CD4-positive, alpha-beta T cell treated with Interleukin-15 for 1 hour (primary cell): ENCODE data around the gene ANKRD2.
"Not testable (repeated sequence)": the region's sequence is repeated elsewhere in the genome, so short reads cannot be mapped to it uniquely, and the experiment has no call there.

ENCODE experiments used
- DNase-seq: peaks from one replicate; pipeline ENCODE4 v3.0.0-alpha.2; 2020

ANKRD2 gene

GRCh38 chr10:97547271-97547600, 25.3 kb upstream of the ANKRD2 start:
- no peak for DNase-seq

DNA sequence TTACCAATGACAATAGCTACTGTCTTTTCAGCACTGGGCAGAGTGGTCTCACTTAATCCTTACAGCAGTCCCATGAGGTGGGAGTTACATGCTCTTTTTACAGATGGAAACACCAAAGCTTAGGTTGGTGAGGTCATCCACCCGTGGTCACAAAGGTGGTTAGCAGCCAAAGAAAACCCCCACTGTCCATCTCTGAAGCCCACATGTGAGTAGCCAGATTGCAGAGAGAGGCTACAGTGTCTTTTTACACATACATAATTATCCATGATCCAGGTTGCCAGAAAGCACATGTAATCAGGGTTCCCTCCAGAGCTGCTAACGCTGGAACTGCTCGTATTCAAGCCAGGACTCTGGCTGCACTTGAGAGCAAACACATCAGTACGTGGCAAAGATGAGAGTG, 24.6 kb upstream of the ANKRD2 start:
- no peak for DNase-seq

- DNase-seq = no peak
Measured at GRCh38 chr10:97548828-97549455, 23.6 kb upstream of the ANKRD2 start.

GRCh38 chr10:97549587-97550322, 22.8 kb upstream of the ANKRD2 start:
- no peak for DNase-seq

DNA sequence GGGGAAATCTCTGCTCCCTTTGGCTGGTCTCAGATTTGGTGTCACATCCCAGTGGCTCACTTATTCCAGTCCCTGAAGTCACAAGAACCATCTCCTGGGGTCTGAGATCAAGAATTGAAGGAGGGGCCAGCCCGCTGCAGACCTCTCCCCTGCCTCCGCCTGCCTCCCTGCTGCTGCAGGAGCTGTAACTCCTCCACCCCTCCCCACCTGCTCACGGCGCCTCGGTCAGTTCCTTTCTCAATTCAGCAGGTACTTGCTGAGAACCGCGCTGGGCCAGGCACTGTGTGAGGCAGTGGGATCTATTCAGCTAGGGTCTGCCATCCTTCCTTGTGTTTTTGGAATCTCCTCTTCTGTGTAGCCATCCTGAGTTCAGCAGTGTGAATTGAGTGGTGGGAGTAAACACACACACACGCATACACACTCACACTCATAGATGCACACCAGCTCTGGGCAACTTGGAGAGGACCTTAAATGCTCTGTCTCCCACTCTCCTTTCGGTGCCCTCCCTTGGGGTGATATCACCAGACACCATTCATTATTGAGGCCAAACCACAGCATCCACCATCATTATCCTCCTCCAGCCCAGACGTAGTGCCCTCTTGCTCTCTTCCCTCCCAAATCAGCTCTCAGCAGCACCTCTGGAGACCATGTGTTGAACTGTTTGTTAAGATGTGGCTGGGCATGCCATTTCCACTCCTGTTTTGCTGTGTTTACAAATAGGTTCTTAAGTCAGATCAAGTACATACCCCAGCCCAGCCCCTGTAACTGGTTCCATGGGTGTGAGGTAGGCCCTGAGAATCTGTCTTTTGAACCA, 22.0 kb upstream of the ANKRD2 start:
- DNase-seq = no peak

DNA sequence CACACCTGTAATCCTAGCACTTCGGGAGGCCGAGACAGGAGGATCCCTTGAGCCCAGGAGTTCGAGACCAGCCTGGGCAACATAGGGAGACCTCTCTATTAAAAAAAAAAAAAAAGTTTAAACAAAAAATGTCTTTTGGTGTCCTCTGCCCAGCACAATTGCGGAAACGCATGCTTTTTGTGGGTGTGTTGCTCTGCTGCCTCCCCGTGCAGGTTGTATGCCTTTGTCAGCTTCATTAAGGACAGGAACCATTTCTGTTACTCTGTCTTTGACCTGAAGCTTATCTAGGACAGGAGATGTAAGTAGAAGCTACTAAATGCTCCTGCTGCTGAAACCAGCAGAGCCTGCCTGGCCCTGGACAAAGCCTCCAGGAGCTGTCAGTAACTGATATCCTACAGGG, 21.3 kb upstream of the ANKRD2 start:
- no peak for DNase-seq

- peak; percentile 54 for DNase-seq
Measured at GRCh38 chr10:97553575-97554031, 19.0 kb upstream of the ANKRD2 start.

GRCh38 chr10:97554336-97554735, 18.2 kb upstream of the ANKRD2 start:
- DNase-seq = not testable (repeated sequence)

GRCh38 chr10:97555541-97555940, 17.0 kb upstream of the ANKRD2 start:
- not testable (repeated sequence) for DNase-seq

GRCh38 chr10:97560731-97561381, 11.7 kb upstream of the ANKRD2 start:
- DNase-seq = not testable (repeated sequence)

- DNase-seq = not testable (repeated sequence)
Measured at GRCh38 chr10:97561386-97562077, 11.0 kb upstream of the ANKRD2 start.

DNA sequence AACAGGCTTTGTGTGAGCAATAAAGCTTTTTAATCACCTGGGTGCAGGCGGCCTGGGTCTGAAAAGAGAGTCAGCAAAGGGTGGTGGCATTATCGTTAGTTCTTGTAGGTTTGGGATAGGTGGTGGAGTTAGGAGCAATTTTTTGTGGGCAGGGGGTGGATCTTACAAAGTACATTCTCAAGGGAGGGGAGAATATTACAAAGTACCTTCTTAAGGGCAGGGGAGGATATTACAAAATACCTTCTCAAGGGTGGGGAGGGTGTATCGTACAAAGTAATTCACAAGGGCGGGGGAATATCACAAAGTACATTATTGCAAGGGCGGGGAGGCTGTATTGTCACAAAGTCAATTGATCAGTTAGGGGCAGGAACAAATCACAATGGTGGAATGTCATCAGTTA, 10.2 kb upstream of the ANKRD2 start:
- not testable (repeated sequence) for DNase-seq

- no peak for DNase-seq
Measured at GRCh38 chr10:97563337-97563736, 9.2 kb upstream of the ANKRD2 start.

DNA sequence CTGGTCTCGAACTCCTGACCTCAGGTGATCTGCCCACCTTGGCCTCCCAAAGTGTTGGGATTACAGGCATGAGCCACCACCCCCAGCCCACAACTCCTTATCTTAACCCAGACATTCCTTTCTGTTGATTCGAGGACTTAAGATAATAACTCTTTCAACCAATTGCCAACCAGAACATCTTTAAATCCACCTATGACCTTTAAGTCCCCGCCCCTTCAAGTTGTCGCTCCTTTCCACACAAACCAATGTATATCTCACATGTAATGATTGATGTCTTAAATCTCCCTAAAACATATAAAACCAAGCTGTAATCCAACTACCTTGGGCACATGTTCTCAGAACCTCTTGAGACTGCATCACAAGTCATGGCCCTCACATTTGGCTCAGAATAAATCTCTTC, 7.8 kb upstream of the ANKRD2 start:
- DNase-seq = no peak

GRCh38 chr10:97566336-97566996, 6.1 kb upstream of the ANKRD2 start:
- no peak for DNase-seq

GRCh38 chr10:97567891-97568290, 4.7 kb upstream of the ANKRD2 start:
- DNase-seq = no peak

DNA sequence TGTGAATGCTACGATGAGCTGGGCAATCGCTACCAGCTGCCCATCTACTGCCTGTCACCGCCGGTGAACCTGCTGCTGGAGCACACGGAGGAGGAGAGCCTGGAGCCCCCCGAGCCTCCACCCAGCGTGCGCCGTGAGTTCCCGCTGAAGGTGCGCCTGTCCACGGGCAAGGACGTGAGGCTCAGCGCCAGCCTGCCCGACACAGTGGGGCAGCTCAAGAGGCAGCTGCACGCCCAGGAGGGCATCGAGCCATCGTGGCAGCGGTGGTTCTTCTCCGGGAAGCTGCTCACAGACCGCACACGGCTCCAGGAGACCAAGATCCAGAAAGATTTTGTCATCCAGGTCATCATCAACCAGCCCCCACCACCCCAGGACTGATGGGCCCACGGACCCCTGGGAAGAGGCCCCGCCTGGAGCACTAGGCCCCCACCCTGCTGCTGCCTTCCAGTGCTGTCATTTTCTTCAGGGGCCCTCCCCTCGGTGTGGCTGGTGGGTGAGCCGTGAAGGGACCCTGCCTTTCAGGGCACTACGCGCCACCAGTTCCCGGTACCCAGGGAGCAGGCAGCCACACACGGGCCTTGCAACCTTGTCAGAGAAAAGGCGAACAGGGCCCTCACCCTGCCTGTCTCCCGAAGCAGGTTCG, 2.3 kb upstream of the ANKRD2 start:
- no peak for DNase-seq

DNA sequence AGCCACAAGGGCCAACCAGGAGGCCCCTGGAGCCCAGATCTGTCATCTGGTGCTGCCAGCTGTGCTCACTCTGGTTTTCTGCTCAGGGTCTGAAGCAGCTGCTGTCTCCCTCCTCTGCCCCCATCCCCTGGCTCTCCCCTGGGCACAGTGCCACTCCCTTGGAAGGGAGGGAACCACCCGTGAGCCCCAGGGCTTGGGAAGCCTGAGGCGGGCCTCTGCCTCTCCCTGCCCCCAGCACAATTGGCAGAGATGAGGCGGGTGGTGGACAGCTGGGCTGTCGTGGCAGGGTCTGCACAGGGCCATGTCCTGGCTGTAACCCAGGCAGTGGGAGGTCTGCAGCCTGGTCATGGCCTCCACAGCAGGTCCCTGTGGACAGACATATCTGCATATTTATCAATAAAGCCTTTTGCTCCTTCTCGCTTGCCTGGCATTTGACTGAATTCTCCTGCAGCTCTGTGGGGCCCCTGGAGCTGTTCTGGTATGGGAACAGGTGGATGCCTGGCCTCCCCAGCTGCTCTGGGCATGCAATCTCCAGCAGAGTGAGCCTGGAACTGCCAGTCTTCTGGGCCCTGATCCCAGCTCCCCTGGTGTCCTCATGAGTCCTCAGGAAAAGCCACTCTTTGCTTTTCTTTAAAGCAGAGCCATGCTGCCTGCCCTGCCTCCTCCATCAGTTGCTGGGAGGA, 1.6 kb upstream of the ANKRD2 start:
- no peak for DNase-seq

DNA sequence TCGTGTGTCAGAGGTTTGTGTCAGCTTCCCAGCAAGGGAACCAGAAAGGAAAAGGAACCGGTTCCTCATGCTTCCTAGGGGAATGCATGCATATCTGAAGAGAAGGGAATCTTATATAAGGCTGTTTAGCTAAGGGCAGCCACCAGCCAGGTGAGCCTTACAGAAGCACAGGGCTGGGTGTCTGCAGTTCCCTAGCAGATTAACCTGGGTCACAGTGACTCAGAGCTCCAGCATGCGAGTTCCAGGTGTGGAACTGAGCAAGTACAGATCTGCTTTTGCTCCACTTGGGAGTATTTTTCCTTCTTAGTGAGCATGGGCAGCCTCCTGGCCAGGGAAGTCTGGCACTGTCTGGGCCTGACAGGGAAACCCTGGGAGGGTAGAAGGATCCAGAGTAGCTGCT, 957 bp upstream of the ANKRD2 start:
- no peak for DNase-seq

DNA sequence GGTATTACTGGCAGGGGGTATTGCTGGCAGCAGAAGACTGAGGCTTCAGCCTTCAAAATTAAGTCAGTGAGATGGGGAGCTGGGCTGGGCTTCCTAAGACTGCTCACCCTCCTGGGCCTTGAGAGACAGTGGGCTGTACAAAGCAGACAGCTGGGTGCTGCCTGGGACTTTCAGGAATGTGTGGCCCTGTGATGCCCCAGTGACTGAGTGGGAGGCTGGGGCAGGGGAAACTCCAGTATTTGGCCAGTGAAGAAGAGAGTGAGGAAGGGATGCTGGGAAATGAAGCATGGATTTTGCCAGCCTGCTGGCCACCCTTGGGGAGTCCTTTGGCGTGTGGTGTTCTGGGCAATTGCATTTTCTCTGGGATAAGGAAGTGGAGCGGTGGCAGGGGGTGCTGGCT, 442 bp downstream of the ANKRD2 start:
- no peak for DNase-seq

DNA sequence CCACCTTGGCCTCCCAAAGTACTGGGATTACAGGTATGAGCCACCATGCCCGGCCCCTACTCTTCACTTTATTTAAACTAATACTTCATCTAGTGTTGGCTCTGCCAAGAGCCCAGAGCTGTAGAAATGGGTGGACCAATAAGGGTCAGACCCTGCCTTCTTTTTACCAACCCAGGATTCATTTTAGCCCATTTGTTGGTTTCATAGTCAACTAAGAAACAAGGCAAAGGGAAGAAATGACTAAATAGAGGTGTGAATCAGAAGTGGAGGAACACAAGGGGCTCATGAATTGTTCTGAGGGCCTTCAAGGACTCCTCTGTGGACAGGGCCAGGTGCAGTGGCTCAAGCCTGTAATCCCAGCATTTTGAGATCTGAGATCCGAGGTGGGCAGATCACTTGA, 1.1 kb downstream of the ANKRD2 start:
- DNase-seq = no peak
